ENCODE measurements around the gene PRKCE.

The PRKCE gene

GRCh38 chr2:45669032-45669486 lies 17.6 kb downstream of the PRKCE start:
- no peak overlapping the region for H3K4me3 ChIP-seq (ENCODE audit: low read length)
- no peak for TF ChIP-seq ZNF274 (IDR thresholded peaks at IDR 0.05; ENCODE audit: low read depth, low read length)

GRCh38 chr2:45670646-45671045 lies 19.2 kb downstream of the PRKCE start:
- H3K4me3 ChIP-seq (ENCODE audit: low read length), result no peak overlapping the region
- no peak for TF ChIP-seq ZNF274 (IDR thresholded peaks at IDR 0.05; ENCODE audit: low read depth, low read length)

DNA sequence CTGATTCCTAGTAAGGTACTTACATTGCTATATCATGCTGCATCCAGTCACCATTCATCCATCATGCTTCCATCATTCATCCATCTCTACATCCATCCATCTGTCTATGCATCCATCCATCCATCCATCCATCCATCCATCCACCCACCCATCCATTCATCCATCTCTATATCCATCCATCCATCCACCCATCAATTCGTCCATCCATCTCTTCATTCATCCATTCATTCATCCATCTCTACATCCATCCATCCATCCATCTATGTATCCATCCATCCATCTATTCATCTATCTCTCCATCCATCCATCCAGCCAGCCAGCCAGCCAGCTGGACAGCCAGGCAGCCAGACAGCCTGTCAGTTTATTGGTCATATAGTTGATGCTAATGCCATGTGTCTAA lies 20.7 kb downstream of the PRKCE start:
- no peak for TF ChIP-seq ZNF274 (IDR thresholded peaks at IDR 0.05; ENCODE audit: low read depth, low read length)
- no peak overlapping the region for H3K4me3 ChIP-seq (ENCODE audit: low read length)

GRCh38 chr2:45674035-45674816 lies 22.8 kb downstream of the PRKCE start:
- TF ChIP-seq ZNF274 (IDR thresholded peaks at IDR 0.05; ENCODE audit: low read depth, low read length), result no peak
- no peak overlapping the region for H3K4me3 ChIP-seq (ENCODE audit: low read length)

- no peak overlapping the region for H3K4me3 ChIP-seq (ENCODE audit: low read length)
- TF ChIP-seq ZNF274 (IDR thresholded peaks at IDR 0.05; ENCODE audit: low read depth, low read length), result no peak
Measured at GRCh38 chr2:45675263-45675812, 23.9 kb downstream of the PRKCE start.

DNA sequence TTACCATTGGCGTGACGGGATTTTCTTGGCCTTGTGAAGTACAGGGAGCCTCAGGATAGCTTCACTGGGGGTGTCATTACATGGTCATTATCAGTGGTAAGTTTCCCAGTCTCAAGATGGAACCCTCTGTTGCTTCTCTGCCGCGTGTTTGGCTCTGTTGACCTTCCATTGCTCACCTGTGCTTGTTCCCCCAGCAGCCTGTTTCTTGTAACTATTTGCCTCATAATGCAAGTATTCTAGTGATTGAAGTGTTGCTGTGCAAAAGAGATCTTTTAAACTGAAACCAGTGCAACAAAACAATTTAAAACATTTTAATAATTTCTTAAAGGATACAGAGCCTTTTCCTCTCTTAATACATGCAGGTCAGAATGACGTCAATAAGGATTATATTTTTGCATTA lies 24.6 kb downstream of the PRKCE start:
- no peak overlapping the region for H3K4me3 ChIP-seq (ENCODE audit: low read length)
- TF ChIP-seq ZNF274 (IDR thresholded peaks at IDR 0.05; ENCODE audit: low read depth, low read length), result no peak

- no peak for TF ChIP-seq ZNF274 (IDR thresholded peaks at IDR 0.05; ENCODE audit: low read depth, low read length)
- no peak overlapping the region for H3K4me3 ChIP-seq (ENCODE audit: low read length)
Measured at GRCh38 chr2:45678791-45679348, 27.4 kb downstream of the PRKCE start.

GRCh38 chr2:45680351-45680967 lies 29.0 kb downstream of the PRKCE start:
- no peak overlapping the region for H3K4me3 ChIP-seq (ENCODE audit: low read length)
- TF ChIP-seq ZNF274 (IDR thresholded peaks at IDR 0.05; ENCODE audit: low read depth, low read length), result no peak

- no peak overlapping the region for H3K4me3 ChIP-seq (ENCODE audit: low read length)
- TF ChIP-seq ZNF274 (IDR thresholded peaks at IDR 0.05; ENCODE audit: low read depth, low read length), result no peak
Measured at GRCh38 chr2:45681675-45682074, 30.2 kb downstream of the PRKCE start.

DNA sequence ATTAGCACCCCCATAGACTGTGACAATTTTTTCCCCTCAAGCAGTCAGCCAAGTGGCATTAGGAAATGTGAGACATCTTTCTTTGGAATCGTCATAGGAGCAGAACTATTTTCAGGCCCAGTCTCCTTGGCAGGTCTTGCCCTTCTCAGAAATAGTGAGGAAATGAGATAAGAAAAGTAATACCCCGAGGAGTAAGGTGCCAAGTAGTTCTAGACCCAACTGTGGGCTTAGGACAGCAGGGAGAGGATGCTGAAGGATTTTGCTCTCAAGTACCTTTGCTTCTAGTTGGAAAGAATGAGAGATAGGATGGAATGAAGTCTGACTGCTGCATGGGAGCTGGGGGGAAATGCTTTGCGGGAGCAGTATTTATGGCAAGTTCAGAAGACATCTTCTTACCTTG lies 31.8 kb downstream of the PRKCE start:
- no peak for TF ChIP-seq ZNF274 (IDR thresholded peaks at IDR 0.05; ENCODE audit: low read depth, low read length)
- H3K4me3 ChIP-seq (ENCODE audit: low read length), result no peak overlapping the region

DNA sequence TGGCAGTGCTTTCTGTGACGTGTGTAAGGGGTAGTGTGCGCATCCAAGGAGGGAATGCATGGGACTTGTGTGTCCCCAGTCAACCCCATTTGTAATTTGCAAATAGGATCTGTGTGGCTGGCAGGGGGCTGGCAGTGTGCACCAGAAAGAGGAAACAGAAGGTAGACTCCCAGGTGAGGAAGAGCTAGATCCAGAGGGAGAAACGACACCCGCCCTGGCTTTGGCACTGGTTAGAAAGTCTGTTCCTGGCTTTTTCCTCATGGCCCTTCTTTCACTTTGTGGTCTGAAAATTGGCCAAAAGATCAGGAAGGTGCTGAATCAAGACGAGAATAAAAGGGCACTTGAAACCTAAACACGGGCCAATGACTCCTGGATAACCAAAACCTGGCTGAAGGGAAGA lies 33.3 kb downstream of the PRKCE start:
- no peak overlapping the region for H3K4me3 ChIP-seq (ENCODE audit: low read length)
- TF ChIP-seq ZNF274 (IDR thresholded peaks at IDR 0.05; ENCODE audit: low read depth, low read length), result no peak

- TF ChIP-seq ZNF274 (IDR thresholded peaks at IDR 0.05; ENCODE audit: low read depth, low read length), result no peak
- H3K4me3 ChIP-seq (ENCODE audit: low read length), result no peak overlapping the region
Measured at GRCh38 chr2:45685260-45685659, 33.8 kb downstream of the PRKCE start.

DNA sequence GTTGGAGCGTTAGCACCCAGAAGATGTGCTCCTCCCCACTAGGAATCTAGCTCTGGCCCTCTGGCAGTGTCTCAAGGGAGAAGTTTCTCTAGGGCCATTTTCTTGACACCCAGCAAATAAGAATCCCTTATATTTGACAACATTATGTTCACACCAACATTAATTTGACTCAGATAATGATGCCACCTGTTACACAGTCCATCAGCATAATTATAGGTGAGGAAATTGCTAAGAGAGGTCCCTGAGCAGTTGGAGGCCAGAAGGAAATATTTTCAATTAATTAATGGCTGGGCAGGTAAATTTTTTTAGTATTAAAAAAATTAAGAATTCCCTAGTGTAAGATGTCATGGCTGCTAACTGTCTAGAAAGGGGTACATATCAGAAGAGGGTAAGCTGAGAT lies 36.5 kb downstream of the PRKCE start:
- H3K4me3 ChIP-seq (ENCODE audit: low read length), result no peak overlapping the region
- no peak for TF ChIP-seq ZNF274 (IDR thresholded peaks at IDR 0.05; ENCODE audit: low read depth, low read length)

- no peak for TF ChIP-seq ZNF274 (IDR thresholded peaks at IDR 0.05; ENCODE audit: low read depth, low read length)
- H3K4me3 ChIP-seq (ENCODE audit: low read length), result no peak overlapping the region
Measured at GRCh38 chr2:45688479-45689298, 37.2 kb downstream of the PRKCE start.

All from GM08714 (cell line).